Measurements from ENCODE around the gene RPUSD1.
A peak's percentile ranks its signal among the peaks of the same experiment; 100 is the strongest.
"Not testable (repeated sequence)": the region's sequence is repeated elsewhere in the genome, so short reads cannot be mapped to it uniquely, and the experiment has no call there.

Gene RPUSD1

GRCh38 chr16:764184-764750 is 23.9 kb downstream of the RPUSD1 start:
- no peak for DNase-seq

GRCh38 chr16:763369-764183 is 24.6 kb downstream of the RPUSD1 start:
- no peak for DNase-seq

DNA sequence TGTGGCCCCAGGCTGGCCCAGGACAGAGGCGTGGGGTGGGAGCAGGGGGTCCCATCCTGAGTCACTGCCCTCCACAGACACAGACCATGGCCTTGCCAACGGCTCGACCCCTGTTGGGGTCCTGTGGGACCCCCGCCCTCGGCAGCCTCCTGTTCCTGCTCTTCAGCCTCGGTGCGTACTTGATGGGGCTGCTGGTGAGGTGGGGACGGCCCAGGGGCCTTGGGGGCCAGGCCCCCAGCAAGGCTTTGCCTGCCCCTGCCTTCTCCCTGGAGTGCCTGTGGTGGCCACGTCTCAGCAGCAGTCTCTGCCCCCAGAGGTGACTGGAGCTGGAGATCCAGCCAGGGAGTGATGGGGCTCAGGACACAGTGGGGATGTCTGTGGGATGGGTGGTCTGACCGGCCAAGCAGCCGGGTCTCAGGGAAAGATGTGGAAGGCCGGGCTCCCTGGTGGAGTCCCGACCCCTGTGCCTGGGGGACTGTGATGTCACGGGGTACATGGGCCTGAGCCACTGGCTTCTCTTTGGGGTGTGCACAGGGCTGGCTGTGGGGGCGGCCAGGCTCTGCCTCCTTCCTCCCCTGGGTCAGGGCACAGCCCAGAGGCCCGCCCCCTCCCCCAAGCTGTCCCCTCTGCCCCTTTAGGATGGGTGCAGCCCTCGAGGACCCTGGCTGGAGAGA is 25.4 kb downstream of the RPUSD1 start:
- DNase-seq: no peak

DNA sequence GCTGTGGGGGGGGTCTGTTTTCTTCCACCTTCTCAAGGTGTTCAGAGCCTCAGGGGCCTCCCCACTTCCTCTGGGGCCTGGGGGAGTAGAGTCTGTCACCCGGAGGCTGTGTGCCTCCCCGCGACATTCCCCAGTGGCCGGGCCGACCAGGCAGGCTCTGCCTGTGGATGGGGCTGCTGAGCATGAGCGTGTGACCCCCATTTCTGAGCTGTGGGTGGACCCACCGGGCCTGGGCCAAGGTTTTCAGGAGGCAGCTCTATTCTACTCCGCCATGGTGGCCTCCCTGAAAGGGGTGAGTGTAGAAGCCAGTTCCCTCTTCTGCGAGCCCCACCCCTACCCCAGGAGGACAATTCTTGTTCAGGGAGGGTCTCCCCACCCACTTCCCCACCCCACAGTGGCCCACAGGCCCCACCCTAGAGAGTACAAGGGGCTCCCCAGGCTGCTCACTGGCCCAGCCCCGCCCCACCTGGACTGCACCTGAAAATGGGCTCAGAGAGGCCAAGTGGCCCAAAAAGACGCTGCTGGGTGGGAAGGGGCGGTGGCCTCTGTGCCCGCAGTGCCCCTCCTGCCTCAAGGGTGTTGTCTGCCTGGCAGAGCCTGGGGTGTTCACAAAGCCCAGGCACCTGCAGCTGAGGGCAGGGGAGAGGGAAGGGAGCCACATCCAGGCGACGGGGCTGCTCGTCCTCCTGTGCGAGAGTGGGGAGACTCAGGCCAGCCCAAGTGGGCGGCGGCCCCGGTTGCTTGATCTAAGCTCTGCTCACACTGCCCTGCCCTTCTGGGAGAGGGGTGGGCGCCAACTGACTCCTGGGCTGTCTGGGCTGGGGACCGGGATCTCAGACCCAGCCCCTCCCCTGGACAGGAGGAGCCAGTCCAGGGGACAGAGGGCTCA is 26.3 kb downstream of the RPUSD1 start:
- no peak for DNase-seq

DNA sequence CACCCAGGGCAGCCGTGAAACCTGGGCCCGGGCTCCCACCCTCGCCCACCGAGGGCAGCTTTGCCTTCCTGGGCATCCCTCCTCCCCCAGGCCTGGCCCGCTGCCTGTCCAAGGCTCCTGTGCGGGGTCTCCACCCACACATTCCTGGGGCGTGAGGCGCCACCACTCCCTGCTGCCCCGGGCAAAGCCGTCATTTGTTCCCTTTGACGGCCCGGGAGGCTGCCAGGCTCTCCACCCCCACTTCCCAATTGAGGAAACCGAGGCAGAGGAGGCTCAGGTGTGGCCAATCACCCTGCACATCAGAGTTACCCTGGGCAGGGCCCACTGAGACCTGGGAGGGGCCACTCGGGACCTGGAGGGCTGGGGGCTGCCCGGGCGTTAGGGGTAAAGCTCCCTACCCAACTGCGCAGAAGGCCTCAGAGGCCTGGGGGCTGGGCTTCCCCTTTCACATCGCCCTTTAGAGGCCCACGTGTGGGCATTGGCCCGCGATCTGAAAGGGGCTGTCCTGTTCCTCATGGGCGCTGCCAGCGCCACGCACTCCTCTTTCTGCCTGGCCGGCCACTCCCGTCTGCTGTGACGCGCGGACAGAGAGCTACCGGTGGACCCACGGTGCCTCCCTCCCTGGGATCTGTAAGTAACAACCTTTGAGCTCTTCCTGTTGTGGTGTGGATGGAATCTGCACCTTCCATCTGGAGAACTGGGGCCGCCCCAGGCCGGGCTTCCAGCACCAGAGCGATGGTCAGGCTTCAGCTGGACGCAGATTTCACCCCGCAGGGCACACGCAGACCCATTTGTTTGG is 27.4 kb downstream of the RPUSD1 start, which contains the start of gene MSLN:
Gene MSLN (plus strand): TSS at position 190 of the 799 bp plus-strand sequence. CDS start 1,947 bp downstream, outside the sequence.
- DNase-seq: no peak

- no peak for DNase-seq
Measured at GRCh38 chr16:760065-760464, 28.1 kb downstream of the RPUSD1 start.

DNA sequence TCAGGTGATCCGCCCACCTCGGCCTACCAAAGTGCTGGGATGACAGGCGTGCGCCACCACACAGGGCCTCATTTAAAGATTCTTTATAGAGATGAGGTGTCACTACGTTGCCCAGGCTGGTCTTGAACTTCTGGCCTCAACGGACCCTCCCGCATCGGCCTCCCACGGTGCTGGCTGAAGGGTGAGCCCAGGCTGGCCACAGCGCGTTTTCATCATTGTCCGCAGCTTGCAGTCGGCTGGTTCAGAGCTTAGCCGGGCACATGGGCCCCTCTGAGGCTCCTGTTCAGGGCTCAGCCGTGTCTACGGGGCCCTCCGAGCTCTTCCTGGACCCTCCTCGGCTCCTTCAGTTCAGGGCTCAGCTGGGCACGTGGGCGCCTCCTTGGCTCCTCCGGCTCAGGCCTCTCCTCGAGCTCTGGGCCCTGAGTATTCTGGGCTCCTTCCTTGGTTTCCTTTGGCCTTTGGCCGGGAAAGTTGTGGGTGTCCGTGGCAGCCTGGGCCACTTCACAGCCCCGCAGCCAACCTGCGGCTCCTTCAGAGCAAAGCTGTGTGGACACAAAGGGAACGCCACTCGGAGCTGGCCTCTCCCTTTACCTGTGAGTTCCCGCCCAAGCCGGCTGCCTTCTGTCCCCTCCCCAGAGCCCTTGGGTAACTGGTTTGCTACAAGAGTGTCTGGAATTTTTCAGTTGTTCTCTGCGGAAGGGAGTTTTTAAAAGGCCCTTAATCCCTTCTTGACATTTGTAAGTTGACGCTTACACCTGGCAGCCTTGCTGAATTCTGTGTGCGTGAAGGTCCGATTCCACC is 28.9 kb downstream of the RPUSD1 start:
- DNase-seq: no peak

DNA sequence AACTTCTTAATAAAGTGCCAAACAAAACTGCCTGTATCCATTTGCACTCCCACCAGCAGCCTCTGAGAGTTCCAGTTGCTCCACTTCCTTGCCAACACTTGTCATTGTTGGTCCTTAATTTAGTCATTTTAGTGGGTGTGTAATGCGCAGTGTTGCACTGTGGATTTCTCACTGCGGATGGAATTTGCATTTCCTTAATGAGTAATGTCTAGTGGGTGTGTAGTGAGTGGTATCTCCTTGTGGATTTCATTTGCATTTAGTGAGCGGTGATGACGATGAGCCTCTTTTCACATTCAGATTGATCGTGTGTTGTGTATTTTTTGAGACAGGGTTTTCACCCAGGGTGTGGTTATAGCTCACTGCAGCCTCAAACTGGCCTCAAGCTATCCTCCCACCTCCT is 31.8 kb downstream of the RPUSD1 start:
- no peak for DNase-seq

DNA sequence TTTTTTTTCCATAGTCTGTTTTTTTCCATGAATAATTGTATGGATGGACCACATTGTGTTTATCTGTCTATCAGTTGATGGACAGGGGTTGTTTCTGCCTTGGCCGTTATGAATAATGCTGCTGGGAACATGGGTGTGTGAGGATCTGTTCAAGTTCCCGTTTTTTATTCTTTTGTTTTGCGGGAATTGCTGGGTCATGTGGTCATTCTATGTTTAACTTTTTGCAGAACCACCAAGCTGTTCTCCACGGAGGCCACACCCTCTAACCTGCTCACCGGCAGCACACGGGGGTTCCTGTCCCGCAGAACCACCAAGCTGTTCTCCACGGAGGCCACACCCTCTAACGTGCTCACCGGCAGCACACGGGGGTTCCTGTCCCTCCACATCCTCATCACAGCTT is 33.5 kb downstream of the RPUSD1 start:
- no peak for DNase-seq

- DNase-seq: not testable (repeated sequence)
Measured at GRCh38 chr16:754121-754607, 34.0 kb downstream of the RPUSD1 start.

GRCh38 chr16:752007-752312 is 36.2 kb downstream of the RPUSD1 start:
- no peak for DNase-seq

DNA sequence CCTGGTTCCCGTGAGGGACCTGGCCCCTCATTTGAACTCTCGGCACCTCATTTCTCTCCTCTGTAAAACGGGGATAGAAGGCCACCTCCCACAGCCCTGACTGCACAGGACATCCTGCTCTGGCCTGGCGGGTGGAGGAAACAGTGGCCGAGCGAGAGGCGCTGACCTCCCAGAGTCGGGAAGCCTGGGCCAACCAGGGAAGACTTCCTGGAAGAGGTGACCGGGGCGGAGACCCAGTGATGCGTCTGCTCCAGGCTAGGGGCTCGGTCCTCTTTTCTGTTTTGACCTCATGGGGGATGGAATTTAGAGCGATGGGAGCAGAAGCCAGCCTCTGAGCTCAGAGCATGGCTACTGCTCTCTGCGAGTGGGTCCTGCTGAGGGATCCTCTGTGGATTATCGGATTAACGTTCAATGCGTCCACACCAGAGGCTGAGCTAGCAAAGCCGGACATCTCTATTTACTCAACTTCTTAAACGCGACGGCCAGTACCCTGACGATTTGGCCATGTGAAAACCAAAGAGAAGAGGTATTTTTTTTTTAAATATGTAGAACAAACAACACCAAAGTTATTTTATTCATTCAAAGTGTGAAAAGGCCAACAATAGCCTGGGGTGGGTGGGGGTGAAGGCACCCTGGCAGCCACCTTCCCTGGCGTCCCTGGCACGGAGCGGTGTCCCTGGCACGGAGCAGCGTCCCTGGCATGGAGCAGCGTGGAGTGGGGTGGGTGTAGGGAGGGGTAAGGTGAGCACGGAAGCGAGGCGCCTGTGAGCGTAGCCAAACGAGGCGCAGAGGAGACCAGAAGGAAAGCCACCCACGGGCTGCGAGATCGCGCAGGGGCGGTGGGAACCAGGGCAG is 36.8 kb downstream of the RPUSD1 start:
- no peak for DNase-seq

DNA sequence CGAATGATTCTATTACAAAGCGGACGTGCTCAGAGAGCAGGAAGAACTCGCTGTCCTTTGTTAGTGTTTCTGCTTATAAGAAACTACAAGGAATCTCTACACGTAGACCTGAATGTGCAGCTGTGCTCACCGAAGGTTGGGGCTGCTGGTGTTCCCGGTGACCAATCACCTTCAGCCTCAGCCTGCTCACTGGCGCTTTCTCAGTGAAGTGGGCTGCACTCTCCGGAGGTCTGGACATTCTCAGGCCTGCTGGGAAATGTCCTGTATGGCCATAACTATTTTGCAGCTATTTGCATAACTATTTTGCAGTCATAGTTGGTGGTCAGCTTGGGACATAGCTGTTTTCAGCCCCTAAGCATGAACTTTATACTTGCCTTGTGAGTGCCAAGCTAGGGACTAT is 37.7 kb downstream of the RPUSD1 start:
- no peak for DNase-seq

DNA sequence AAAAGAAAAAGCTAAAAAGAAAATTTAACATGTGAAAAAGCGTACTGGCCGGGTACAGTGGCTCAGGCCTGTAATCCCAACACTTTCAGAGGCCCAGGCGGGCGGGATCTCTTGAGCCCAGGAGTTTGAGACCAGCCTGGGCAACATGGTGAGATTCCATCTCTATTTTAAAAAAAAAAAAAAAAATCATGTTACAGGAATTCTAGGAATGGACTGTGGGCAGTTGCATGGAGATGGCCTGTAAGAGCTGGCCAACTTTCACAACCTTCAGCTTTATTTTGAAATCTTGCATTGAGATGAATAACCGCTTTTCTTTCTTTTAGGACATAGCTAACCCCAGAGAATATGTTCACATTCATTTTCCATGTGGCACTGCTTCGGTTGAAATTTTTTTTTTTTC is 39.2 kb downstream of the RPUSD1 start:
- DNase-seq: no peak

DNA sequence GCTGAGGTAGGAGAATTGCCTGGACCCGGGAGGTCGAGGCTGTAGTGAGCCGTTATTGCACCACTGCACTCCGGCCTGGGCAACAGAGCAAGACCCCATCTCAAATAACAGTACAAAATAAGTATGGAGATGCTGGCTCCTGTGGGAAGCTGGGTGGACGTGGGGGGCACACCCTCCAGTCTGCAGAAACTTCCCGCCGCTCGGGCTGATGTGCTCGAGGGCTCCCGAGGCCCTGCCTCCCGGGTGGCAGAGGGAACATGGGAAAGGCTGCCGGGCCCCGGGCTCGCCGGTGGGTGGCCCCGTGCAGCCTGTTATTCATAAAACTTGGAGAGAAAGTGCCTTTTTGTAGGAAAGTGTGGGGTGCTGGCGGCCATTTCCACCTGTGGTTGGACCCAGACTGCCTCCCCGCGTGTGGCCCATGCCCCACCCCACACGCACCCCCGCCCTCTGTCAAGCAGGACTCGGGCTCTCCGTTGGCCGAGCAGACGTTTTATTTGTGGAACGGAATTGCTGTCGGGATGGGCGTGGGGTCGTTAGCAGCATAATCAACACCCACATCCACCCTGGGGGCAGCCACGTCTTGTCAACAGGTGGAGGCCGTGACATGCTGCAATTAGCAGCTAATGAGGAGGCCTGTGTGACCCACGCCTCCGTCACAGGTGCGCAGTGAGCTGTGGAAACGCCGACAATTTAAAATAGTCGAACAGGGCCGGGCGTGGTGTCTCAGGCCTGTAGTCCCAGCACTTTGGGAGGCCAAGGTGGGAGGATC is 40.0 kb downstream of the RPUSD1 start:
- no peak for DNase-seq

- DNase-seq: no peak
Measured at GRCh38 chr16:746637-747036, 41.5 kb downstream of the RPUSD1 start.

- DNase-seq: peak; percentile 35
Measured at GRCh38 chr16:745739-746138, 42.4 kb downstream of the RPUSD1 start.

DNA sequence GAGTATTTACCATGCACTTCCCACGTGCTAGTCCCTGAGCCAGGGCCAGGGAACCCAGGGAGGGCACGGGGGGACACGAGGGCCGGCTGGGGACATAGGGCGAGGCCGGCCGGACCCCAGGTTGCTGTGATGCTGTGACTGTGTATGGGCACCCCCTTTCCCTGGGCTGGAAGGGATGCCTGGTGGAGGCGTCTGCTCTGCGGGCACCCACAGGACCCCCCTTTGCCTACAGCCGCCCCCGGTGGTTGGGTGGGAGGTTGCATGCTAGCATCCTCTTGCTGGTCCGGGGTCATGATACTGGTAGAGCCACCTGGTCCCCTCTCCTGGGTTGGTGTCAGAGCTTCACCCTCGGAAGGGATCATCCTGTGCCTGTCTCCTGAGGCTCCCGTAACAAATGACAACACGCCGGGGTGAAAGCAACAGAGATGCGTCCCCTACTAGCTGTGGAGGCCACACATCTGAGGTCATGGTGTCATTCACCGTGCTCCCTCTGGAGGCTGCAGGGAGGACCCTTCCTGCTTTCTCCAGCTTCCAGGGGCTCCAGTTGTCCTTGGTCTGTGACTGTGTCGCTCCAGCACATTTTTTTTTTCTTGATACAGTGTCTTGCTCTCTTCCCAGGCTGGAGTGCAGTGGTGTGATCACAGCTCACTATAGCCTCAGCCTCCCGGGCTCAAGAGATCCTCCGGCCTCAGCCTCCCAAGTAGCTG is 44.2 kb downstream of the RPUSD1 start:
- no peak for DNase-seq

DNA sequence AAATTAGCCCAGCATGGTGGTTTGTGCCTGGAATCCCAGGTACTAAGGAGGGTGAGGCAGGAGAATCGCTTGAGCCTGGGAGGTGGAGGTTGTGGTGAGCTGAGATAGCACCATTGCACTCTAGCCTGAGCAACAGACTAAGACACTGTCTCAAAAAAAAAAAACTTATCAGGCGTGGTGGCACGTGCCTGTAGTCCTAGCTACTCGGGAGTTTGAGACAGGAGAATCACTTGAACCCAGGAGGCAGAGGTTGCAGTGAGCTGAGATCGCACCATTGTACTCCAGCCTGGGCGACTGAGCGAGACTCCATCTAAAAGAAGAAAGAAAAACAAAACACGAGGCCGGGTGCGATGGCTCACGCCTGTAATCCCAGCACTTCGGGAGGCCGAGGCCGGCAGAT is 45.3 kb downstream of the RPUSD1 start:
- DNase-seq: not testable (repeated sequence)

Measured in CD4-positive, alpha-beta T cell treated with Interleukin-6 for 4 hours (primary cell).